Fibroblast of villous mesenchyme (primary cell): ENCODE measurements around the gene SLX9. TPM values are rescaled to one million over a fixed set of nuclear protein-coding genes. Genes with fewer than 3 reads are reported as not detected.

Experiments used
- DNase-seq: peaks from one replicate; pipeline ENCODE4 v3.0.0-alpha.2; 2010; ENCODE audit warnings: low read depth
- H3K4me3 ChIP-seq: 2 replicates; pipeline ENCODE4 v1.5.1; 2011; ENCODE audit warnings: low read depth, mild to moderate bottlenecking, low read length
- CTCF ChIP-seq: IDR thresholded peaks from 2 replicates; pipeline ENCODE4 v1.5.1; 2012; ENCODE audit warnings: low read depth, mild to moderate bottlenecking, low read length; ENCODE audit not compliant: insufficient read depth
- total RNA-seq: library from RNA; depleted of rRNA; stranded (reverse); fragments of >200 nt; gene quantifications from 2 replicates; pipeline ENCODE4 v1.2.3, GENCODE V29; 2012

SLX9 gene
- total RNA-seq, 1 donor, result 12.1 TPM

DNA sequence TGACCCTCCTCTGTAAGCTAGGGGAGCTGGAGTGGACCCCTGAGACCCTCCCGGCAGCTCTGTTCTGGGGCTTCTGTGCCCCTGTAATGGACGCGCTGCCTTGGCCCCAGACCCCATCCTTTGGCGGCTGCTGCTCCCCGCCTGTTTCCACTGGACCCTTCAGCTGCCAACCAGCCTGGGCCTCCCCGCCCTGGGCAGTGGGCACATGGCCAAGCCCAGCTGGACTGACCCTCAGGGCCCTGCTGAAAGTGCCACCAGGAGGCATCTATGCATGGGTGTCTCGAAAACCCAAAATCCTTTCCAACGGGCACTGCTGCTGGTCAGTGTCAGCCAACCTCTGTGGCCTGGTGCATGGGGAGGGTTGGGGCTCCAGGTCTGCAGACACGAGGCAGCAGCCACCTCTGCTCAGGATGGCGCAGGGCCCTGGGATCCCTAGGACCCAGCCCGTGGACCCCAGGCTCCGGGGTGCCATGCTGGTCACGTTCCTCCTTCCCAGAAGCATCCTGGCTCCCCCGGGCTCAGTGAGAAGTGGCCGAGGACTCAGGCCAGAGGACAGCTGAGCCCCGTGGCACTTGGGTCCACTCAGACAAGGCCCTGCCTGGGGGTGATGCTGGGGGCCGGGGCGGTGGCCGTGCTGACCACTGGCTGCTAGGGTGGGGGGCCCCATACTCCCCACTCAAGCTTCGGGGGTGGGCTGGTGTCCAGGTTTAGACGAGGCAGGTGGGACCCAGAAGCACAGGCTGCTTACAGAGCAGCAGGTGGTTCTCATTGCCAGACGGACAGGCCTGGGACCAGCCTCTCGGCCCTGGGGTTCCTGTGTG is 46.9 kb downstream of the SLX9 start:
- TF ChIP-seq CTCF, result no peak
- no peak overlapping the region for H3K4me3 ChIP-seq
- no peak for DNase-seq

DNA sequence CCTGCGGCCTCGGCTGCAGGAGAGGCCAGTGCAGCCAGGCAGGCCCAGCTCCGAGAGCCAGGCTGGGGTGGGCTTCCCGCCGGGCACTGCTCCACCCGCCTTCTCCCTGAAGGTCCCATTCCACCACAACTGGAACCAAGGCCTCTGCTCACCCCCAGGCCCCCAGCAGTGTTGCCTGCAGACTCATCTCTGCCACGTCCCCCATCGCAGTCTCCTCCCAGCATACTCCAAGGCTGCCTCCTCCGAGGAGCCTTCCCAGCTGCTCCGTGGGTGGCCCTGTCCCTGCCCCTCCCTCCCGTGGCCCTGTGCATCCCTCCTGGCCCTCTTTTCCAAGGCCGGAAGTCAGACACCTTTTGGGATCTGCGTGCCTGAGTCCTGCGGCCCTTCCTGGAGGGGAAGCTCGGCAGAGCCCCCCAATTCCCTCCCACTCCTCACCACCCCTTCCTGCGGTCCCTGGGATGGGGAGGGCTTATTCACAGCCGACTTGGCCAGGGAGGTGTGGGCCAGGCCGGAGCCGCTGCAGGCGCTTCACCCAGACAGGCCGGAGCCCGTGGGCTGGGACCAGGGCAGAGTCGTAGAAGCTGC is 47.6 kb downstream of the SLX9 start:
- H3K4me3 ChIP-seq, result no peak overlapping the region
- no peak for DNase-seq
- TF ChIP-seq CTCF, result no peak

DNA sequence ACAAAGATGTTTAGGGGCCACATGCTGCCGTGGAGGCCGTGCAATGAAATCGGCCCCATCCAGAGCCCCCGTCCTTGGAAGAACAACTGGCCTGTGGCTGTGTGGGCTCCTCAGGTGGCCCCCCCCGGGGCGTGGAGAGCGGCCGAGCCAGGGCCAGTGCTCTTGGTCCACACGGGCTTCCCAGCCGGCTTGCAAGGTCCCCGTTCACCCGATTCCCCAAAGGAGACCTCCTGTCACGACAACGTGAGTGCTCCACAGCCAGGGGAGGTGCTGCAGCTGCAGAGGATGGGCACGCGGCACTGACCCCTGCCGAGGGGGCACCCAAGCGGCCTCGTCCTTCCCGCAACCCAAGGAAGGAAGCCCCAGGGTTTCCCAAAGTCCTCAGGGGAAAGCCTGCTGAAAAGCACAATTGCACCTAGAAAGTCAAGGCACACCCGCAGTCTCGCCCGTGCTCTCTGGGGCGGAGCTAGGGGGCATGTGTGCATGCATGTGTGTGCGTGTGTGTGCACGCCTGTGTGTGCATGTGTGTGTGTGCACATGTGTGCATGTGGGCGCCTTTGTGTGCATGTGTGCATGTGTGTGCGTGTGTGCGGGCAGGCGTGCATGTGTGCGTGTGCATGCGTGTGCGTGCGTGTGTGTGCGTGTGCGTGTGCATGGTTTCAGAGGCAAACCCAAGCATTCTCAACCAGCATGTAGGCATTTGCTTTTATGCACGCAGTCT is 48.2 kb downstream of the SLX9 start:
- no peak for TF ChIP-seq CTCF
- no peak overlapping the region for H3K4me3 ChIP-seq
- DNase-seq, result no peak

GRCh38 chr21:44988607-44989536 is 49.0 kb downstream of the SLX9 start:
- no peak overlapping the region for H3K4me3 ChIP-seq
- DNase-seq, result no peak
- no peak for TF ChIP-seq CTCF

DNA sequence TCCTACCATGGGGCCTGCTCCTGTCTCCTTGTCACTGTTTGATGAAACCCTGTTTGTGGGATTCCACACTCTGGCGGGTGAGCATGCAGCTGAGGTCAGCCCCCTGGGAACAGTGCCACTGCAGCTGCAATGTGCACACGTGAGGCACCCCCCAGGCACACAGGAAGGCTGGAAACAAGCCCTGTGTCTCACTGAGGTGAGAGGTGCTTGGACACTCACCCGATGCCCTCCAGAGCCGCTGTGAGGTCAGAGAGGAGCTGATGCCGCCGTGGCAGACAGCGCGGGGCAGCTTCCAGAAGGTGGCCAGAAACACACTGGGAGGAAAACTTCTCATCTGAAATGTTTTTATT is 49.7 kb downstream of the SLX9 start:
- peak; percentile 68 for DNase-seq
- TF ChIP-seq CTCF, result no peak
- no peak overlapping the region for H3K4me3 ChIP-seq
